D721Med (cell line): Measurements from ENCODE around the gene MED31.
"Not testable (repeated sequence)": the region's sequence is repeated elsewhere in the genome, so short reads cannot be mapped to it uniquely, and the experiment has no call there.

ENCODE experiments used
- DNase-seq: peaks from one replicate; pipeline ENCODE4 v3.0.0; 2011; ENCODE audit warnings: low spot score; ENCODE audit not compliant: insufficient read length
- FAIRE-seq: peaks from 2 replicates; lab custom pipeline; 2011; peaks lifted over from hg19 to GRCh38; lab: Jason Lieb, UNC
- TF ChIP-seq, protein P1 (sequence below): IDR thresholded peaks from 2 replicates; pipeline ENCODE4 v1.5.1; 2012; ENCODE audit warnings: mild to moderate bottlenecking, control low read depth; ENCODE audit not compliant: insufficient read depth; ENCODE audit errors: missing control alignments

MED31 gene

DNA sequence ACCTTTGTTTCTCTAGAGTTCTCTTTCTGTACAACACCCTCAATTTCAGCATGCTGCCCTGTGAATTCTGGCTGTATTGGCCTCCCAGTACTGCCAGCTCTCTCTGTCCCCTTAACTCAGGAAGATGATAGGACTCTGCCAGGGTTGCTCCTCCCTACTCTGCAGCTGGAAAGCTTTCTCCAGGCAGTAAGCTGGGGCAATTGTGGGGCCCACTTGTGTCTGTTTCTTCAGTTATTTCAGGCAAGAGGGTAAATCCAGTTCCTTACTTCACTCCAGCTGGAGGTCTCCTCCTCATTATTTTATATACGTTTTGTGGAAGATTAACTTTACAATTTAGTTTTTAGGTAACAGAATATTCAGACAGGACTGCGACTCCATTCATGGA is 10.1 kb upstream of the MED31 start:
- TF ChIP-seq, protein P1, sequence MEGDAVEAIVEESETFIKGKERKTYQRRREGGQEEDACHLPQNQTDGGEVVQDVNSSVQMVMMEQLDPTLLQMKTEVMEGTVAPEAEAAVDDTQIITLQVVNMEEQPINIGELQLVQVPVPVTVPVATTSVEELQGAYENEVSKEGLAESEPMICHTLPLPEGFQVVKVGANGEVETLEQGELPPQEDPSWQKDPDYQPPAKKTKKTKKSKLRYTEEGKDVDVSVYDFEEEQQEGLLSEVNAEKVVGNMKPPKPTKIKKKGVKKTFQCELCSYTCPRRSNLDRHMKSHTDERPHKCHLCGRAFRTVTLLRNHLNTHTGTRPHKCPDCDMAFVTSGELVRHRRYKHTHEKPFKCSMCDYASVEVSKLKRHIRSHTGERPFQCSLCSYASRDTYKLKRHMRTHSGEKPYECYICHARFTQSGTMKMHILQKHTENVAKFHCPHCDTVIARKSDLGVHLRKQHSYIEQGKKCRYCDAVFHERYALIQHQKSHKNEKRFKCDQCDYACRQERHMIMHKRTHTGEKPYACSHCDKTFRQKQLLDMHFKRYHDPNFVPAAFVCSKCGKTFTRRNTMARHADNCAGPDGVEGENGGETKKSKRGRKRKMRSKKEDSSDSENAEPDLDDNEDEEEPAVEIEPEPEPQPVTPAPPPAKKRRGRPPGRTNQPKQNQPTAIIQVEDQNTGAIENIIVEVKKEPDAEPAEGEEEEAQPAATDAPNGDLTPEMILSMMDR: no peak
- DNase-seq (no peak), FAIRE-seq (no peak)

DNA sequence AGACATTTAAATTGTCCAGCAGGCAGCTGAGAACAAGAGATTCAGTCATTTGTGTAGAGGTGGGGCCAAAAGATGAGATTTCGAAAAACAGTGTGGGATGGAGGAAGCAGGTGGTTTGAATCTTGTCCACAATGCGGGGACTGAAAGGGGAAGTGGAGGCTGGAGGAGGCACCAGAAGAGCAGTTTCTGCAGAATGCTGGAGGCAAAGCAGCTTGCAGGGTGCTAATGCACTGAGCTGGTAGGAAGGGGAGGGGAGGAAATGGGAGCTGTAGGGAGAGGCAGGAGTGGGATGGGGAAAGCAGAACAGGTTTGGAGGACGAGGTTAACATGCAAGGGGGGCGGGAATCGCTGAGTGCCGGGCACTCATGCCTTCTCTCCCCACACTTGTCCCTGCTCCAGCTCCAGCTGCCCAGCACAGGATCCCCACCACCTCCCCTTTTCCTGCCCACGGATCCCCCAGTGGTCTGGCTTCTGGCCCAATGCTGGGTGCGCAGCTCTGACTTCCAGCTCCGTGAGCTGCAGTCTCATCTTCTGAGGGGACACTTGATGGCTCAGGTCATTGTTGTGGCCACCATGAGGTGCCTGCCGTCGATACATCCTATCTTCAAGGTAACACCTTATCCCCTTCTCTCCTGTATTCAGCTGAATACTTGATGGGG is 9.5 kb upstream of the MED31 start:
- FAIRE-seq (no peak), DNase-seq (no peak)
- TF ChIP-seq, protein P1: no peak

DNA sequence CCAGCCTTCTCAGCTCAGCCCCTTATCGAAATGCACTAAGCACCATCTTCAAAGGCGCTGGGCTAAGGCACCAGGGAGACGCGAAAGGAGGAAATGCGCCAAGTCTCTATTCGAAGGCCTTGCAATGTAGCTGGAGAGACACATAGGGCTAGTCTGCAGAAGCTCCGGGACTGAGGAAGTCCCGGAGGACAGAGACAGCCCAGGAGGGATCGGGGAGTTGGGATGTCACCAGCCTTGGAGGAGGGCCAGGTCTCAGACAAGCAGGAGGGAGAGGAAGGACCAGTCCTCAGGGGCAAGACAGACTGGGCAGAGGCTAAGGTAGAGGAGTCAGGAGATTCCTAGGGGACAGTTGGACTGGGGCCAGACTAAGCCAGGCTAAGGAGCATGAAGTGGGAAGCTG is 8.7 kb upstream of the MED31 start:
- DNase-seq (no peak), FAIRE-seq (no peak)
- TF ChIP-seq, protein P1: no peak

DNA sequence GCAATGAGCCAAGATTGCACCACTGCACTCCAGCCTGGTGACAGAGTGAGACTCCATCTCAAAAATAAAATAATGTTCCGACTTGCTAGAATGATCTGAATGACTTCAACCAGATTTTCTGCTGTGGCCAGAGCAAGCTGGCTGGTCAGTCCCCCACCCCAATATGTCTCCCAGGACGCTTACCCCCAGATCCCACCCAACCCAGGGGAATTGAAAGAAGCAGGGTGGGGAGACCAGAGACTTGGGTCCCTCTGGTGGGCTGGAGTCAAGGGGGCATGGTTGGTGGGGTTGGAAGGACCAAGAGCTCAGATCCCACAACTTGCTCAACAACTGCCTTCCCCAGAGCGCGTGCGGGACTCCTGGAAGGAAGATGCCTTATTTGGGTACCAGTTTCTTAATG is 7.0 kb upstream of the MED31 start:
- FAIRE-seq, DNase-seq: not testable (repeated sequence)

DNA sequence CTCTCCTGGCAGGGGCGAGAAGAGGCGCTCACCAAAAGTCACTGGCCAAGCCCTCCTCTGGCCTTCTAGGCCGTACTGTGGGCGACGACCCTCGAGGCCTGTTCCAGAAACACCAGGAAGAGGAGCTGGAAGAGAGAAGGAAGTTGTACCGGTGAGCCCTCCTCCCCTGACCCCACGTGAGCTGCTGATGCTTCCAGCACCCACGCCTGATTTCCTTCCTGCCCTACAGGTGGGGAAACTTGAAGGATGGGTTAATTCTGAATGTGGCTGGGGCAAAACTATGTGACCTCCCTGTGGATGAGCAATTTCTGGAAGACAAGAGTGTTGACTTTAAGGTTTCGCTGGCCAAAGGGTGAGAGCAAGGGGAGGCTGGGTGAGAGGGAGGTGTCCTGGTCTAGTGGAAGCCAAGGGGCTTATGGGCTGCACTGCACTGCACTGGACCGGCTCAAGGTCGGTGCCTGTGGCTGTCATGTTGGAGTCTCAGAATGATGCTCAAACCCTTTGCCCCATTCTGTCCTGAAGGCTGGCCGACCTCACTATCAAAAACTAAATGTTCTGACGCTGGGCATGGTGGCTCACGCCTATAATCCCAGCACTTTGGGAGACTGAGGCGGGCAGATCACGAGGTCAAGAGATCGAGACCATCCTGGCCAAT is 6.4 kb upstream of the MED31 start:
- TF ChIP-seq, protein P1: no peak
- DNase-seq: no peak
- FAIRE-seq: no peak

DNA sequence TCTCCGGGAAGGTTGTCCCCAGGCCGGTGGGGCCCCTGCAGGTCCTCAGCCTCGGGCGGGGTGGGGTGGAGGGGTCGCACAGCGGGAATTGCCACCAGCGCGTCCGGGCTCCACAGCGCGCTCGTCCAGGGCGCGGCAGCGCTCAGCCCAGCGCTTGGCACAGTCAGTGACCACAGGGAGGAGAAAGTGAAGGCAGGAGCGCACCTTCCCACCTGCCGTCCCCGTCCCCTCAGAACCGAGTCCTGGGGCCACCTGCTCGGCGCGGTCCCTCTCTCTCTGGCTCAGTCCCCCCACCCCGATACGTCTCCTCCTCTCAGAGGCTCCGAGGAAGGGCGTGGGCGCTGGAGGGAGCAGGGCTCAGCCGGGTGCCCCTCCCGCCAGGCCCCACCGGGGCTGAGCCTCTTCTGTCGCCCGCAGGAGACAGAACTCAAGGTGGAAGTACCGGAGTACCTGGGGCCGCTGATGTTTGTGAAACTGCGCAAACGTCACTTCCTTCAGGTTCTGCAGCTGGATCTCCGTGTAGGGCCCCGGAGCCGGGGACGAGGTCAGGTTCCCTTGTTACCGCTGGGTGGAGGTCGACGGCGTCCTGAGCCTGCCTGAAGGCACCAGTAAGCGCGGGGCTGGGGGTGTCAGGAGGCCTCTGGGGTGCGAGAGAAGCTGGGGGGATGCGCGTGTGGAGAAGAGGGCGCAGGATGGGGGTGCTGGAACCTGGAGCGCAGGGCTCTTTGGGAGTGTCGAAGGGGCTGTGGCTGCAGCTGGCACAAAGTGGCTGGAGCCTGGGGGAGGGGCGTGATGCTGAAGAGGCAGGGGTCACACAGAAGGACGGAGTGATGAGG is 5.6 kb upstream of the MED31 start:
- DNase-seq, FAIRE-seq: not testable (repeated sequence)

DNA sequence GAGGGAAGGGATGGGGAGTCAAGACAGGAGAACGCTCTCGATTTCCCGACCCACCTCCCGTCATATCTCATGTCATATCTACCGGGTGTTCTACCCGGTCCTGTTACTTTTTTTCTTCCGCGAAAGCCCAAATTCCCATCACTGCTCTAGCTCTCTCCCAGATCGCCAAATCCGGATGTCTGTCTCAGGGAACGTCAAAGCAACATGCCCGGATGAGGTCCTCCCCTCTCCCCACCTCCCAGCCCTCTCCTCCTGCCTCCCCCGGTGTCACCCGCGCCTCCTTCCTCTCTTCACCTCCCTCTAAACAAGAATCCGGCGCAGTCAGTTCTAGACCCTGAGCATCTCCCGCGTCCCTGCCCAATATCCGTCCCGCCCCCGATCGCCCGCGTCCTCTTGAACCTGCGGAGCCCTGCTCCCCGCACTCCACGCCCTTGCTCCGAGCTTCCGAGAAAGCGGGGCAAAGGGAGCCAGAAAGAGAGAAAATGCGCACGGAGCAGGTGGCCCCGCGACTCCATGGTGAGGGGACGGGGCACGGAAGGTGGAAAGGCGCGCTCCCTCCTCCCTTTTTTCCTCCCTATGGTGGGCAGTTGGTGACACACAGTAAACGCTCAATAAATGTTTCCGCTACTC is 4.4 kb upstream of the MED31 start:
- FAIRE-seq, DNase-seq: not testable (repeated sequence)

DNA sequence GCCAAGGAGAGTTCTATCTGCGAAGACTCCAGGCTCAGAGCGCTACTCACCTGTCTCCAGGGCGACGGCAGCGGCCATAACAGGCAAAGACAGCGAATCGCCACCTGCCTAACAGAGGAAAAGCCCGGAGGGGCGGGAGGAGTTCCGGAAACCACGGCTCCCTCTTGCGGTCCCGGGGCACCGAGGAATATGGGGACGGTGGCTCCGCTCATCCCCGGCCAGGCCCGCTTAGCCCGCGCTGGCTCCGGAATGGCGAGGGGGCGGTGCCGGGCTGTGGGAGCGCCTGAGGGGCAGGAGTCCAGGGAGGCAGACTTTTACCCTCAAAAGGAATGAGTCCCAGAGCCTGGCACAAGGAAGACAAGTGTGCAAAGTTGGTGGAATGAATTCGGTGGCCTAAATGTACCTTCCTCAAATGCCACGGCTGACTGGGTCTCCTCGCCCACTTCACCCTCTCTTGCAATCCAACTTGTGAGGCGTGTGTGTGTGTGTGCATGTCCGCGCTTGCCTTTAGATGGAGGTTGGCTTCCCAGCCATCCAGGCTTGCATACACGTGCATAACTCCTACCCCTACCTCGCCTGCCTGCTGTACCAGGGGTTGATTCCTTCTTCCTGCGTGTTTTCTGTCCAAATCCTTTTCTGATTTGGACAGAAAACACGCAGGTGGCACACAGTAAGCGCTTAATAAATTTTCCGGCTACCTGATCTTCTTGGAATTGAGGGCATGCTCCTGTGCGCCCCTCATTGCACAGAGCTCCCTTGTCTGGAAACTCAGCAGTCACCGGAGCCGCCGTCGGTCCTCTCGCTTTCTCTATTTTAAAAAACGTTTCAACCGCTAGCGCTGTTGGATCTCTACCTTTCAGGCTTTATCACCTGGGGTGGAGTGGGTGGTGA is 3.7 kb upstream of the MED31 start:
- TF ChIP-seq, protein P1: peak; percentile 8
- no peak for FAIRE-seq
- no peak for DNase-seq
